AG09309 (cell line): ENCODE data around the gene PRKAG2.

Experiments used
- DNase-seq: peaks from one replicate; pipeline ENCODE4 v3.0.0-alpha.2; 2010; ENCODE audit warnings: low read depth
- H3K4me3 ChIP-seq: 2 replicates; pipeline ENCODE4 v1.5.1; 2011; ENCODE audit warnings: mild to moderate bottlenecking, low read depth, low read length, moderate library complexity; ENCODE audit not compliant: control insufficient read depth
- CTCF ChIP-seq: IDR thresholded peaks from 2 replicates; pipeline ENCODE4 v1.5.1; 2011; ENCODE audit warnings: mild to moderate bottlenecking, low read depth, low read length, inconsistent platforms; ENCODE audit not compliant: insufficient read depth, control insufficient read depth; ENCODE audit errors: missing control alignments

Gene PRKAG2

GRCh38 chr7:151745706-151746105, 131.2 kb downstream of the PRKAG2 start:
- TF ChIP-seq CTCF = no peak
- H3K4me3 ChIP-seq = no peak overlapping the region
- no peak for DNase-seq

DNA sequence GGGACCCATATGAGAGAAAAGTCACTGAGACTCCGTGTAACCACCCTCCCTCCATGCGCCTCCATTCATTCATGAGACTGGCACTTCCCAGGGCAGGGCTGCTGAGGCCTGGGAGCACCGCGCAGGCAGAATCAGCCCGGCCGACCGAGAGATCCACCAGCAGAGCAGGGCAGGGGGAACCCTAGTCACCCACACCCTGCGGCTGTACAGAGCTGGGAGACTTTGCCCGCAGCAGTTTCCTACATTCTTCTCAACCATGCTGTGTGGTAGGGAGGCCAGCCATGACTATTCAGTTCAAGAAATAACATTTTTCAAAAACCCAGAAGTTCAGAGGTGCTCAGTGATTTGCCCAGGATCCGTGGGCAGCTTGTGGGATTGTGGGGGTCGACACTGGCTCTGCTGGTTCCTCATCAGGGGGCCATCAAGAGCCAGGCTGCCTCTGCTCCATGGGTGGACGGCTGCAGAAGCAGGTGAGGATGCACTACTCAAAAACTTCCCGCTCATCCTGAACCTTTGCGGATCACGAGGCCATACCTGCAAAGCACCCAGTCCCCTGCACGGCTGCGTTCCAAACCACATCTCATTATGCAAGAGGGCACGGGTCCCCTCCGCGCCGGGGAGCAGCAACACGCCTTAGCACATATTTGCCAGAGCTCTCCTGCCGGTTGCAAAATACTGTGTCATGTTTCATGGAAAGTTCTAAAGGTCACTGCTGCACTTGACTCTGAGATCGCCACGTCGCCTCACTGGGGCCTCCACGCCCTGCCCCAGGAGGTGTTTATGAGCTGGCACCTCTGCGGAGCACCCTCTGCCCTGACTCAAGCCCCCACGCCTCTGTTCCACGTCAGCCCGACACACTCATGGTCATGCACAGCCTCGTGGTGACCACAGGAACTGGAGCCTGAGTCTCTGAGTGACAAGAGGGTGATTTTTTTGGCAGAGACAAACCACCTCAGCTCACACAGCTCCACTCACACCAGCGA, 132.0 kb downstream of the PRKAG2 start:
- DNase-seq = peak; percentile 74
- TF ChIP-seq CTCF = peak; percentile 65
- no peak overlapping the region for H3K4me3 ChIP-seq

- DNase-seq = no peak
- TF ChIP-seq CTCF = no peak
Observed at GRCh38 chr7:151744051-151744580, 132.8 kb downstream of the PRKAG2 start.

DNA sequence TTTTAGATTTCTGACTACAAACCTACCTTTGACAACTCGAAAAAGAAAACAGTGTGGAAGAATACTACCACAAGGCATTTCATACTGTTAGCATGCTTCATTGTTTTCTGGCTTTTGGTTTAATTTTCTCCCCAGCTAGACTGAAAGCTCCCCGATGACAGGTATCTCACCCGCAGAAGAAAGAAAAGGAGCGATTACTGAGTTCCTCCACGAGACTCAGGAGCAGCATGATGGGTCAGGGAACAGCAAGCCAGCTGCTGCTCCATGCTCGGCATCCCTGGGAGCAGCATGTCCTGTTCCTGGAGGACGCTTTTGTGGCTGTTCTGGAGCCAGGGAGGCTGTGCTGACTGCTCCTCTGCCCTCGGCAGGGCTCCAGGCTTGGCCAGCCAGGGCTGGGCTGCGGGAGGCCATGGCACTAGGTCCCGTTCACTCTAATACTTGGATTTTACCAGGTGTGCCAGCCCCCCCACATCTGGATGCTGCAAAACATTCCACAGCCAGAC, 133.4 kb downstream of the PRKAG2 start:
- no peak for DNase-seq
- H3K4me3 ChIP-seq = no peak overlapping the region
- no peak for TF ChIP-seq CTCF

More at GRCh38 chr7:151744051-151744580, 132.8 kb downstream of the PRKAG2 start:
- H3K4me3 ChIP-seq = no peak overlapping the region

DNA sequence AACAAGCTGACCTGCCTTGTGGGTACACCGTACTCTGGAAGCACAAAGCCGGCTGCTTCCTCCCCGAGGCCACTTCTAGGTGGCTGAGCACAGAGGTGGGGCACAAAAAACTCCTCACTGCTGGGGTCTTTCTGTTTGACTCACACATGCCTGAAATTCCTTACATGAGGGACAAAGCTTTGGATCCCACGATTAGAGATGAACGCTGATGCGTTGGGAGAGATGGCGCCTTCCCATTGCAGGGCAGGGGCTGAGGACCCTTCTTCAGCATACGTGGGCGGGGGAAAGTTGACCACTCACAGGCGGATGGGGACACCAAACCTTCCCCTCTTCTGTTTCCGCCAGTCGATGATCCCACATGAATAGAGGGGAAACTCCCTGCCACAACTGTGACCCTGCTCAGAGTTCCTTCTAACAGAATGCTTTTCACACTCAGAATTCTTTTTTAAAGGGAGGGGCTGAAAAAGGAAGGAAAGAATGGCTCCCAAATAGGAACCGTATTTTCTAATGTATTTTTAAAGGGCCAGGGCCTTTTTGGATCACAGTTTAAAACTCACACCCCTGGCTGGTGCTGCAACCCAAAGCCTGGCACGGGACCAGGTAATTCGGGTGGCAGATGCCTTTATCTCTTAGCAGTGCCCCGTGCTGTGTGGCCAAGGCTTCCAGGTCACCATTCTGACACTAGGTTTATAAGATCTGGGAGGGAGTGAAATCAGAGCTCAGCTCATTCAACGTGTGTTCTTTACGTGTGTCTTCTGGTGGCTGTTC, 134.0 kb downstream of the PRKAG2 start:
- no peak overlapping the region for H3K4me3 ChIP-seq
- no peak for DNase-seq
- no peak for TF ChIP-seq CTCF

GRCh38 chr7:151741585-151741984, 135.3 kb downstream of the PRKAG2 start:
- no peak for TF ChIP-seq CTCF
- DNase-seq = no peak
- no peak overlapping the region for H3K4me3 ChIP-seq
